ENCODE results near the gene PRRC2A.

Gene PRRC2A

GRCh38 chr6:31641370-31641769, 20.9 kb downstream of the PRRC2A start:
- H3F3A ChIP-seq (ENCODE audit: insufficient read depth, low read length) = peaks cover 26% of the 10 kb centered on the region
- TF ChIP-seq CTCF (IDR thresholded peaks at IDR 0.05; ENCODE audit: low read length) (no peak), EZH2phosphoT487 (IDR thresholded peaks at IDR 0.05; ENCODE audit: low read length) (no peak), EZH2 (optimal IDR thresholded peaks at IDR 0.05; ENCODE audit: low read depth, low read length) (no peak)
- no peak overlapping the region for H2AFZ ChIP-seq (ENCODE audit: low read length)
- H4K20me1 ChIP-seq (ENCODE audit: insufficient read depth, low read length) = no peaks in the 10 kb centered on the region
- no peaks in the 10 kb centered on the region for H3K36me3 ChIP-seq (replicated peaks; ENCODE audit: insufficient read depth, low read length)
- H3K4me1 ChIP-seq (ENCODE audit: low read length) = no peaks in the 10 kb centered on the region
- H3K4me2 ChIP-seq (ENCODE audit: low read depth, low read length) = no peak overlapping the region
- no peaks in the 10 kb centered on the region for H3K9me2 ChIP-seq (replicated peaks; ENCODE audit: insufficient read depth, low read length)
- no peak overlapping the region for H3K4me3 ChIP-seq (ENCODE audit: low read length)
- DNase-seq = no peak
- H3K27me3 ChIP-seq (replicated peaks; ENCODE audit: insufficient read depth, low read length) = no peaks in the 10 kb centered on the region
- no peak overlapping the region for H3K9ac ChIP-seq (ENCODE audit: low read length)
- no peaks in the 10 kb centered on the region for H3K79me2 ChIP-seq (ENCODE audit: low read length)
- H3K9me3 ChIP-seq (replicated peaks; ENCODE audit: insufficient read depth, low read length) = no peaks in the 10 kb centered on the region
- no peak overlapping the region for H3K27ac ChIP-seq (ENCODE audit: low read length)

- no peaks in the 10 kb centered on the region for H3K9me2 ChIP-seq (replicated peaks; ENCODE audit: insufficient read depth, low read length)
- TF ChIP-seq EZH2 (optimal IDR thresholded peaks at IDR 0.05; ENCODE audit: low read depth, low read length) = no peak
- TF ChIP-seq EZH2phosphoT487 (IDR thresholded peaks at IDR 0.05; ENCODE audit: low read length) = no peak
- H3K27me3 ChIP-seq (replicated peaks; ENCODE audit: insufficient read depth, low read length) = no peaks in the 10 kb centered on the region
- no peaks in the 10 kb centered on the region for H3K9me3 ChIP-seq (replicated peaks; ENCODE audit: insufficient read depth, low read length)
- peaks cover 5% of the 10 kb centered on the region; the same call in 1 of the 2 replicates for H3K79me2 ChIP-seq (ENCODE audit: low read length)
- no peak overlapping the region for H3K27ac ChIP-seq (ENCODE audit: low read length)
- no peak overlapping the region for H3K4me2 ChIP-seq (ENCODE audit: low read depth, low read length)
- DNase-seq = no peak
- no peak overlapping the region for H3K9ac ChIP-seq (ENCODE audit: low read length)
- H3K4me1 ChIP-seq (ENCODE audit: low read length) = no peaks in the 10 kb centered on the region
- no peak overlapping the region for H2AFZ ChIP-seq (ENCODE audit: low read length)
- H3K36me3 ChIP-seq (replicated peaks; ENCODE audit: insufficient read depth, low read length) = no peaks in the 10 kb centered on the region
- no peak overlapping the region for H3K4me3 ChIP-seq (ENCODE audit: low read length)
- H4K20me1 ChIP-seq (ENCODE audit: insufficient read depth, low read length) = no peaks in the 10 kb centered on the region
- H3F3A ChIP-seq (ENCODE audit: insufficient read depth, low read length) = peaks cover 16% of the 10 kb centered on the region
Measured at GRCh38 chr6:31642798-31643570, 22.5 kb downstream of the PRRC2A start.

DNA sequence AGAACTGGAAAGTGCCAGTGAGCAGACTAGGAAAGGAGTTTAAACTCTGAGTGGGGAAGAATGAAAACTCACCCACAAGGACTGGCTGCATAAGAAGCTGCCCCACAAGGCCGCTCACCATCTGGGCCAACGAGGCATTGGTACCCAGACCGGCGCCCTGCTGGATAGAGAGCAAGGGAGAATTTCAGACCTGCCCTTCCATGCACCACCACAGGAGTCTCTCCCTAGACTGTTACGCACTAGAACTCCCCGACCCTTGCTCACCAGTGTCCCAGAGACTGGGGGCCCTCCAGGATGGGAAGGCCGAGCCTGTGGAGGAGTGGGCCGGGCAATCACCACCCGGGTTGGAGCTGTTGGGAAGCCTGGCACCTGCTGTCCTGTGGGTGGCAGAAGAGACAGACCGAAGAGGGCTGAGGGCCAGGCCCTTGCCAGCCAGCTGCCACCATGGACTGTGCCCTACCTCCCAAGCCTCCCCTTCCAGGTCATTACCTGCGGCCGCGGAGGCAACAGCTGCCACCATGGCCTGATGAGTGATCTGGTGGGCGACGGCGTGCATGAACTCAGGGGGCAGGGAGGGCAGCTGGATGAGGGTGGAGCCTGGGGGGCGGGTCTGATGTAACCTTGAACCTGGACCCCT, 23.4 kb downstream of the PRRC2A start:
- H3K9me2 ChIP-seq (replicated peaks; ENCODE audit: insufficient read depth, low read length) = no peaks in the 10 kb centered on the region
- H3K4me2 ChIP-seq (ENCODE audit: low read depth, low read length) = no peak overlapping the region
- H3K4me3 ChIP-seq (ENCODE audit: low read length) = no peak overlapping the region
- H3K27me3 ChIP-seq (replicated peaks; ENCODE audit: insufficient read depth, low read length) = no peaks in the 10 kb centered on the region
- no peak for DNase-seq
- no peaks in the 10 kb centered on the region for H4K20me1 ChIP-seq (ENCODE audit: insufficient read depth, low read length)
- peaks cover 13% of the 10 kb centered on the region; the same call in 1 of the 2 replicates for H3F3A ChIP-seq (ENCODE audit: insufficient read depth, low read length)
- no peak overlapping the region for H3K9ac ChIP-seq (ENCODE audit: low read length)
- TF ChIP-seq EZH2phosphoT487 (IDR thresholded peaks at IDR 0.05; ENCODE audit: low read length) (no peak), CTCF (IDR thresholded peaks at IDR 0.05; ENCODE audit: low read length) (no peak), EZH2 (optimal IDR thresholded peaks at IDR 0.05; ENCODE audit: low read depth, low read length) (no peak)
- peaks cover 14% of the 10 kb centered on the region for H3K79me2 ChIP-seq (ENCODE audit: low read length)
- no peak overlapping the region for H3K27ac ChIP-seq (ENCODE audit: low read length)
- H2AFZ ChIP-seq (ENCODE audit: low read length) = no peak overlapping the region
- H3K4me1 ChIP-seq (ENCODE audit: low read length) = no peaks in the 10 kb centered on the region
- no peaks in the 10 kb centered on the region for H3K9me3 ChIP-seq (replicated peaks; ENCODE audit: insufficient read depth, low read length)
- H3K36me3 ChIP-seq (replicated peaks; ENCODE audit: insufficient read depth, low read length) = no peaks in the 10 kb centered on the region
